GM19351 (cell line): Measurements from ENCODE around the gene ABCB7.
"Not testable (repeated sequence)": the region's sequence is repeated elsewhere in the genome, so short reads cannot be mapped to it uniquely, and the experiment has no call there.

Experiments used
- ATAC-seq: cut with Tn5 transposase; IDR thresholded peaks from one replicate; pipeline ENCODE4 v1.9.1; 2021; ENCODE audit warnings: mild to moderate bottlenecking, moderate library complexity; ENCODE audit not compliant: unreplicated experiment

Gene ABCB7

GRCh38 chrX:75155827-75156525 lies at the start of gene ABCB7:
ABCB7 (minus strand) TSS chrX:75156283; CDS start chrX:75156272, 11 bp downstream.
- peak; percentile 82 for ATAC-seq

GRCh38 chrX:75188415-75189206 lies 32.5 kb upstream of the ABCB7 start:
- ATAC-seq: not testable (repeated sequence)

GRCh38 chrX:75181721-75182120 lies 25.6 kb upstream of the ABCB7 start:
- ATAC-seq: no peak

GRCh38 chrX:75179536-75180293 lies 23.6 kb upstream of the ABCB7 start:
- ATAC-seq: not testable (repeated sequence)

- not testable (repeated sequence) for ATAC-seq
Observed at GRCh38 chrX:75172257-75172890, 16.3 kb upstream of the ABCB7 start.

- no peak for ATAC-seq
Observed at GRCh38 chrX:75158054-75158453, 2.0 kb upstream of the ABCB7 start.

- no peak for ATAC-seq
Observed at GRCh38 chrX:75156531-75156945, 455 bp upstream of the ABCB7 start.

GRCh38 chrX:75155447-75155826 lies 646 bp downstream of the ABCB7 start:
- peak; percentile 47 for ATAC-seq

GRCh38 chrX:75154871-75155270 lies 1.2 kb downstream of the ABCB7 start:
- no peak for ATAC-seq

GRCh38 chrX:75151827-75152592 lies 4.1 kb downstream of the ABCB7 start:
- no peak for ATAC-seq

- ATAC-seq: no peak
Observed at GRCh38 chrX:75149654-75150053, 6.4 kb downstream of the ABCB7 start.

- no peak for ATAC-seq
Observed at GRCh38 chrX:75132672-75133071, 23.4 kb downstream of the ABCB7 start.

GRCh38 chrX:75131973-75132627 lies 24.0 kb downstream of the ABCB7 start:
- no peak for ATAC-seq

- not testable (repeated sequence) for ATAC-seq
Observed at GRCh38 chrX:75129069-75129468, 27.0 kb downstream of the ABCB7 start.

GRCh38 chrX:75118296-75118695 lies 37.8 kb downstream of the ABCB7 start:
- ATAC-seq: no peak

- no peak for ATAC-seq
Observed at GRCh38 chrX:75115707-75116413, 40.2 kb downstream of the ABCB7 start.

- no peak for ATAC-seq
Observed at GRCh38 chrX:75114638-75115037, 41.4 kb downstream of the ABCB7 start.

GRCh38 chrX:75113664-75114063 lies 42.4 kb downstream of the ABCB7 start:
- no peak for ATAC-seq

GRCh38 chrX:75107863-75108509 lies 48.1 kb downstream of the ABCB7 start:
- no peak for ATAC-seq
